HFF-Myc (cell line): Measurements from ENCODE around the gene DLG2.

Source experiments
- DNase-seq: peaks from one replicate; pipeline ENCODE4 v3.0.0-alpha.2; 2011; ENCODE audit warnings: low read depth; ENCODE audit errors: extremely low read depth
- H3K4me3 ChIP-seq: replicated peaks from 2 replicates; pipeline ENCODE4 v1.5.1; 2011; ENCODE audit warnings: low read depth, mild to moderate bottlenecking, control low read depth, low read length
- TF ChIP-seq, protein P1 (sequence below): IDR thresholded peaks from 2 replicates; pipeline ENCODE4 v1.5.1; 2012; ENCODE audit warnings: mild to moderate bottlenecking, low read depth, low read length, control low read depth; ENCODE audit errors: missing control alignments

The DLG2 gene

DNA sequence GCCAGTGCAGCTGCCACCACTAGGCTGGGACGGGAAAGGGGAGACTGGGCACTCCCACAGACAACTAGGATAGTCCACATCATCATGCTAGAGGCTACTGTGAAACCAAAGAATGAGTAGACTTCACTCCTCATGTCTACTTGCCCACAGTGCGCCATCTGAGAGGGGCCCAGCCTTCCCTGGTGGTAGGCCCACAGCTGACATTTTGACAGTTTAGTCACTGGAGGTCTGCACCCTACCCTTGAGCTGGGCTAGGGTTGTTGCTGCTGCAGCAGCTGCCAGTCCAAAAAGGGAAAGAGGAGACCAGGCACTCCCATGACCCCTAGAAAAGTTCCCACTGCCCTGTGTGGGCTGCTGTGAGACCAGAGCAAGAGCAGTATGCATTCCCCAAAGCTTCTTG is 141.2 kb downstream of the DLG2 start:
- DNase-seq = no peak
- H3K4me3 ChIP-seq = no peak overlapping the region
- TF ChIP-seq, protein P1, sequence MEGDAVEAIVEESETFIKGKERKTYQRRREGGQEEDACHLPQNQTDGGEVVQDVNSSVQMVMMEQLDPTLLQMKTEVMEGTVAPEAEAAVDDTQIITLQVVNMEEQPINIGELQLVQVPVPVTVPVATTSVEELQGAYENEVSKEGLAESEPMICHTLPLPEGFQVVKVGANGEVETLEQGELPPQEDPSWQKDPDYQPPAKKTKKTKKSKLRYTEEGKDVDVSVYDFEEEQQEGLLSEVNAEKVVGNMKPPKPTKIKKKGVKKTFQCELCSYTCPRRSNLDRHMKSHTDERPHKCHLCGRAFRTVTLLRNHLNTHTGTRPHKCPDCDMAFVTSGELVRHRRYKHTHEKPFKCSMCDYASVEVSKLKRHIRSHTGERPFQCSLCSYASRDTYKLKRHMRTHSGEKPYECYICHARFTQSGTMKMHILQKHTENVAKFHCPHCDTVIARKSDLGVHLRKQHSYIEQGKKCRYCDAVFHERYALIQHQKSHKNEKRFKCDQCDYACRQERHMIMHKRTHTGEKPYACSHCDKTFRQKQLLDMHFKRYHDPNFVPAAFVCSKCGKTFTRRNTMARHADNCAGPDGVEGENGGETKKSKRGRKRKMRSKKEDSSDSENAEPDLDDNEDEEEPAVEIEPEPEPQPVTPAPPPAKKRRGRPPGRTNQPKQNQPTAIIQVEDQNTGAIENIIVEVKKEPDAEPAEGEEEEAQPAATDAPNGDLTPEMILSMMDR = no peak

DNA sequence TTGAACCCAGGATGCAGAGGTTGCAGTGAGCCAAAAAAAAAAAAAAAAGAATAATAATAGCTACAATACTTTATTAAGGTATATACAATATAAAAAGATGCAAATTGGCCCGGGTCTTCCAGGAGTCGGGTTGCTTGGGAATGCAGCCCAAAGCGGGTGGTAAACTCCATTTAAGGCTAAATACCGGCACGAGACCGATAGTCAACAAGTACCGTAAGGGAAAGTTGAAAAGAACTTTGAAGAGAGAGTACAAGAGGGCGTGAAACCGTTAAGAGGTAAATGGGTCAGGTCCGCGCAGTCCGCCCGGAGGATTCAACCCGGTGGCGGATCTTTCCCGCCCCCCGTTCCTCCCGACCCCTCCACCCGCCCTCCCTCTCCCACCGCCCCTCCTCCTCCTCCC is 143.3 kb downstream of the DLG2 start:
- TF ChIP-seq, protein P1 = no peak
- DNase-seq = no peak
- H3K4me3 ChIP-seq = no peak overlapping the region

DNA sequence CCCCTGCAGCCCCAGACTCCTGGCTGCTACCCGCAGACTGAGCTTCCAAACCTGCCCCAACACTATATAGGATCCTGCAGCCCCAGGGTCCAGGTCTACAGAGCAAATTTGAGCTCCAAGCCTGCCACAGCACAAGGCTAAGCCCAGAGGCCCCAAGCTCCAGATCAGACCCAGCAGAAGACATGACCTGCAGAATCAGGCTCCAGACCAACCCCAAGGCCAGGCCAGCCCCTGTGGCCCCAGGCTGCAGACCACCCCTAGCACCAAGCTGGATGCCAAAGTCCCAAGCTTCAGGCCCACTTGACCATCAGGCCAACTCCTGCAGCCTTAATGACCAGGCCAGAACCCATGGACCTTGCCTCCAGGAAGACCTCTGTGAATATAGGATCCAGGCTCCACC is 145.3 kb downstream of the DLG2 start:
- no peak for DNase-seq
- TF ChIP-seq, protein P1 = no peak
- H3K4me3 ChIP-seq = no peak overlapping the region

DNA sequence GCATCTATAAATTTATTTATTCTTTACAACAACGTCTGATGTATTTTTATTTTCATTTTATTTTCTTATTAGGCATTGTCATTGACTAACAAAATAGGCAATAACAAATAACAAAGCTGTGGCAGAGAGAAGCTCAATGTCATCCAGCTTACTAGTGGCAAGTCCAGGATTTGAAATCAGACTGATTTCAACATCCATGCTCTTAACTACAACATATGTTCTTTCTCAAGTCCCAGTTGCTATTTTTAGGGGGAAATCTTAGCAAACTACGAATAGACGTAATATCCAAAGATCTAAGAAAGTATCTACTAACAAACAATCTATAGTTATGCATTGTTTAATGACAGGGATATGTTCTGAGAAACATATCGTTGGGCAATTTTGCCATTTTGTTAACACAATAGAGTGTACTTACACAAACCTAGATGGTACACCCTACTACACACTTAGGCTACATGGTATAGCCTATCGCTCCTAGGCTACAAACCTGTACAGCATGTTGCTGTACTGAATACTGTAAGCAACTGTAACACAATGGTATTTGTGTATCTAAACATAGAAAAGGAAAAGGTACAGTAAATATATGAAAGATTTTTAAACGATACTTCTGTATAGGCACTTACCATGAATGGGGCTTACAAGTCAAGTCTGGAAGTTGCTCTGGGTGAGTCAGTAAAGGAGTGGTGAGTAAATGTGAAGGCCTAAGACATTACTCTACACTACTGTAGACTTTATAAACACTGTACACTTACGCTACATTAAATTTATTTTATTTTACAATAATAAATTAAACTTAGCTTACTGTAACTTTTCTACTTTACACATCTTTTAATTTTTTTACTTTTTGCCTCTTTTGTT is 151.3 kb downstream of the DLG2 start:
- DNase-seq = no peak
- no peak overlapping the region for H3K4me3 ChIP-seq
- TF ChIP-seq, protein P1 = no peak

DNA sequence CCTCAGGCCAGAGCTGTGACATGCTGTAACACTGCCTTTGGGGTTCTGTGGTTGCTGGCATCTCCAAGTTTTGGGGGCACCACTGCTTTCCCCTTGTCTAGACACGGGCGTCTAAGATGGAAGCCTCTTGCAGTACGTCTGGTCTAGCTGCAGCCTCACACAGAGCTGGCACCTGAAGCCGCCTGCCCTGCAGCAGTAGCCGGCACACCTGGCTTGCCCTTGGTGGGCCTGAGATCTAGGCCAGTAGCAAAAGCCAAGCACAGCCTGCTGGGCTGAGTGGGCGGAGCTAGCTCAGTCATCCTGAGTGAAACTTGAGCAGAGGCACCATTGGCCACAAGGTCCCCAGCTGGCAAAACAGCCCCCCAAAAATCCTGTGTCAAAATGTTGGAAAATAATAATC is 154.2 kb downstream of the DLG2 start:
- H3K4me3 ChIP-seq = no peak overlapping the region
- no peak for DNase-seq
- TF ChIP-seq, protein P1 = no peak

DNA sequence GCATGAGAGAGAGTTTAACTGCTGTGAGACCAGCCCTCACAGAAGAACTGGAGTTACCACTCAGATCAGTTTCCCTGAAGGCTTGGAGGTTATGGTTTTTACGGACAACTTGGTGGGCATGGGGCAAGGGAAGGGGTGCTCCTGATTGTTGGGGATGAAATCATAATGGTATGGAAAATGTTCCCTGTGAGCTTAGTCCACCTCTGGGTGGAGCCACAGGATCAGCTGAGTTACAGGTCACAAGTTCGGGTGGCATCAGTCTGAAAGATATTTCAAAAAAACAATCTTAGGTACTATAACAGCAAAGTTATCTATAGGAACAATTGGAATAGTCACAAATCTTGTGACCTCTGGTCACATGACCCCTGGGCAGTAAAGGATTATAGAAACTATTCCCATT is 162.9 kb downstream of the DLG2 start:
- DNase-seq = no peak
- TF ChIP-seq, protein P1 = no peak
- no peak overlapping the region for H3K4me3 ChIP-seq

DNA sequence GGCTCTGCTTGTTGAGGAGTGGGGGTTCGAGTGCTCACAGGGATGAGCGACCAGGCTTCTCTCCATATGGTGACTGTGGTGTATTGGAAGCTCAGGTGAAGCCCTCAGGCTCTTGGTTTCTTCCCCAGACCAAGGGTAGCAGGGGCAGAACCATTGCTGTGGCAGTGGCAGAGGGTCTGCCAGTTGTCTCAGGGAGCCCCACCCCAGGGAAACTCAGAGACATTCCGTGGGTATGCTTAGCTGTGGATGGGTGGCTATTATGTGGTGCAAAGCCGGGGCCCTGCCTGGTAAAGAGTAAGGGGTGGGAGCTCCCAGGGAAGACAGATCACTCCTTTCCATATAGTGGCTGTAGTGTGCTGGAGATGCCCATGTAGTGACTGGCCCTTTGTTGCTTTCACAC is 167.8 kb downstream of the DLG2 start:
- no peak for DNase-seq
- no peak overlapping the region for H3K4me3 ChIP-seq
- TF ChIP-seq, protein P1 = no peak
